MCF 10A (cell line): ENCODE data around the gene SEMA3G. TPM values are rescaled to one million over a fixed set of nuclear protein-coding genes. Genes with fewer than 3 reads are reported as not detected.

Experiments
- BruUV-seq: library from RNA; stranded (reverse); fragments of 400-500 nt; replicated peaks from 2 replicates; lab custom pipeline; 2021; lab: Mats Ljungman, UMichigan
- CTCF ChIA-PET: fragments of 300-600 bp; sonication (Branson Sonifier 250); formaldehyde crosslinking; extraction: SDS; loops from one replicate; lab custom pipeline; 2021; ENCODE audit warnings: antibody characterized with exemption, inconsistent platforms; lab: Yijun Ruan, JAX
- POLR2A ChIA-PET: fragments of 300-600, 350-650 bp; sonication (Branson Sonifier 250); formaldehyde crosslinking; extraction: SDS; loops from one replicate; lab custom pipeline; 2020; ENCODE audit warnings: antibody characterized with exemption, inconsistent platforms; lab: Yijun Ruan, JAX
- DNase-seq: peaks from one replicate; pipeline ENCODE4 v3.0.0-alpha.2; 2018; ENCODE audit not compliant: unreplicated experiment
- H3K27ac Mint-ChIP-seq: one replicate; pipeline ENCODE4 v1.8.0; 2022; ENCODE audit warnings: mild to moderate bottlenecking, low read depth, mixed read lengths; ENCODE audit not compliant: unreplicated experiment
- H3K27me3 Mint-ChIP-seq: one replicate; pipeline ENCODE4 v1.8.0; 2022; ENCODE audit warnings: mixed read lengths; ENCODE audit not compliant: insufficient read depth, unreplicated experiment
- H3K36me3 Mint-ChIP-seq: one replicate; pipeline ENCODE4 v1.8.0; 2022; ENCODE audit warnings: mild to moderate bottlenecking, moderate library complexity, mixed read lengths; ENCODE audit not compliant: insufficient read depth, unreplicated experiment
- H3K4me1 Mint-ChIP-seq: one replicate; pipeline ENCODE4 v1.8.0; 2022; ENCODE audit warnings: mixed read lengths; ENCODE audit not compliant: insufficient read depth, unreplicated experiment
- H3K4me3 Mint-ChIP-seq: one replicate; pipeline ENCODE4 v1.8.0; 2022; ENCODE audit warnings: mild to moderate bottlenecking, moderate library complexity, mixed read lengths; ENCODE audit not compliant: unreplicated experiment
- H3K9me3 Mint-ChIP-seq: one replicate; pipeline ENCODE4 v1.8.0; 2022; ENCODE audit warnings: mixed read lengths; ENCODE audit not compliant: unreplicated experiment
- intact Hi-C: fragments of 100-400 bp; cut with micrococcal nuclease; formaldehyde crosslinking; loops from 2 replicates; pipeline ENCODE4 v1.14.1; 2022
- total RNA-seq: library from RNA; stranded (reverse); gene quantifications from 2 replicates; pipeline ENCODE4 v1.2.3, GENCODE V29; 2022
- TF ChIP-seq, protein P1 (sequence below): fragments of 200-600 bp; IDR thresholded peaks from one replicate; pipeline ENCODE4 v1.8.0; 2022; ENCODE audit warnings: antibody characterized with exemption, mild to moderate bottlenecking; ENCODE audit not compliant: unreplicated experiment

The SEMA3G gene
- total RNA-seq, 1 experiment from 2014 or later: 0.12 TPM

- TF ChIP-seq, protein P1, sequence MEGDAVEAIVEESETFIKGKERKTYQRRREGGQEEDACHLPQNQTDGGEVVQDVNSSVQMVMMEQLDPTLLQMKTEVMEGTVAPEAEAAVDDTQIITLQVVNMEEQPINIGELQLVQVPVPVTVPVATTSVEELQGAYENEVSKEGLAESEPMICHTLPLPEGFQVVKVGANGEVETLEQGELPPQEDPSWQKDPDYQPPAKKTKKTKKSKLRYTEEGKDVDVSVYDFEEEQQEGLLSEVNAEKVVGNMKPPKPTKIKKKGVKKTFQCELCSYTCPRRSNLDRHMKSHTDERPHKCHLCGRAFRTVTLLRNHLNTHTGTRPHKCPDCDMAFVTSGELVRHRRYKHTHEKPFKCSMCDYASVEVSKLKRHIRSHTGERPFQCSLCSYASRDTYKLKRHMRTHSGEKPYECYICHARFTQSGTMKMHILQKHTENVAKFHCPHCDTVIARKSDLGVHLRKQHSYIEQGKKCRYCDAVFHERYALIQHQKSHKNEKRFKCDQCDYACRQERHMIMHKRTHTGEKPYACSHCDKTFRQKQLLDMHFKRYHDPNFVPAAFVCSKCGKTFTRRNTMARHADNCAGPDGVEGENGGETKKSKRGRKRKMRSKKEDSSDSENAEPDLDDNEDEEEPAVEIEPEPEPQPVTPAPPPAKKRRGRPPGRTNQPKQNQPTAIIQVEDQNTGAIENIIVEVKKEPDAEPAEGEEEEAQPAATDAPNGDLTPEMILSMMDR: no peak
- no peaks in the 10 kb centered on the region for H3K4me1 Mint-ChIP-seq
- no TSS peak for BruUV-seq
- H3K27me3 Mint-ChIP-seq: no peaks in the 10 kb centered on the region
- intact Hi-C loops: no loop called here
- ChIA-PET POLR2A (interaction anchor here (0.9 kb wide), 1 partner anchor 176 kb away, joined by 3 read pairs; no protein-coding TSS in a partner anchor), CTCF (no interaction called here)
- DNase-seq: no peak
- no peak overlapping the region for H3K27ac Mint-ChIP-seq
- H3K36me3 Mint-ChIP-seq: no peaks in the 10 kb centered on the region
- no peak overlapping the region for H3K4me3 Mint-ChIP-seq
- no peaks in the 10 kb centered on the region for H3K9me3 Mint-ChIP-seq
Observed at GRCh38 chr3:52392216-52392930, 52.5 kb downstream of the SEMA3G start.

DNA sequence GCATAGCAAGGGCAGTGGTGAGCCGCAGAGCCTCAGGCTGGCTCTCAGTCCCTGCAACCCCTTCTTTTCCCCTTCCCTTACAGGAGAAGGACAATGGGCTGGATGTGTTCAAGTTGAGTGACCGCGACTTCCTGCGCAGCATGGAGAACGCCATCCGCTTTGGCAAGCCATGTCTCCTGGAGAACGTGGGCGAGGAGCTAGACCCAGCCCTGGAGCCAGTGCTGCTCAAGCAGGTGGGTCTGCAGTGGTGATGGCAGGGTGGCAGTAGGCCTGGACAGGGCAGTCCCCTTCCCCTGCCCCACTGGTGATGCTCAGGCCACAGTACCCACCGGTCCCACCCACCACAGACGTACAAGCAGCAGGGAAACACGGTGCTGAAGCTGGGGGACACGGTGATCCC is 53.8 kb downstream of the SEMA3G start:
- POLR2A ChIA-PET: no interaction called here
- BruUV-seq: no TSS peak
- CTCF ChIA-PET: no interaction called here
- Mint-ChIP-seq H3K27ac (peak overlapping the region; percentile 65), H3K4me1 (no peaks in the 10 kb centered on the region), H3K9me3 (no peaks in the 10 kb centered on the region), H3K36me3 (no peaks in the 10 kb centered on the region), H3K27me3 (no peaks in the 10 kb centered on the region), H3K4me3 (no peak overlapping the region)
- intact Hi-C loops: no loop called here
- TF ChIP-seq, protein P1: no peak
- DNase-seq: no peak

- peak; percentile 11 for DNase-seq
- H3K36me3 Mint-ChIP-seq: peaks cover under 1% of the 10 kb centered on the region
- H3K4me3 Mint-ChIP-seq: no peak overlapping the region
- H3K27ac Mint-ChIP-seq: no peak overlapping the region
- POLR2A ChIA-PET: interaction anchor here (0.7 to 1.3 kb wide), 2 partner anchors 9 to 17 kb away, joined by 3 to 5 read pairs; no protein-coding TSS in a partner anchor
- TF ChIP-seq, protein P1: no peak
- H3K27me3 Mint-ChIP-seq: no peaks in the 10 kb centered on the region
- no peaks in the 10 kb centered on the region for H3K4me1 Mint-ChIP-seq
- CTCF ChIA-PET: interaction anchor here (0.8 to 1.2 kb wide), 3 partner anchors 13 to 168 kb away, joined by 3 to 4 read pairs (median 3); no protein-coding TSS in a partner anchor
- no TSS peak for BruUV-seq
- H3K9me3 Mint-ChIP-seq: no peaks in the 10 kb centered on the region
- intact Hi-C loops: no loop called here
Observed at GRCh38 chr3:52388933-52389332, 56.0 kb downstream of the SEMA3G start.

- ChIA-PET POLR2A (interaction anchor here (1.3 kb wide), 1 partner anchor 17 kb away, joined by 5 read pairs; no protein-coding TSS in a partner anchor), CTCF (interaction anchor here (0.5 to 1.2 kb wide), 5 partner anchors 12 to 168 kb away, joined by 3 to 5 read pairs (median 3); no protein-coding TSS in a partner anchor)
- BruUV-seq: no TSS peak
- TF ChIP-seq, protein P1: no peak
- no peak overlapping the region for H3K27ac Mint-ChIP-seq
- no peak overlapping the region for H3K4me3 Mint-ChIP-seq
- intact Hi-C loops: no loop called here
- H3K4me1 Mint-ChIP-seq: no peaks in the 10 kb centered on the region
- no peaks in the 10 kb centered on the region for H3K27me3 Mint-ChIP-seq
- no peaks in the 10 kb centered on the region for H3K9me3 Mint-ChIP-seq
- peaks cover 6% of the 10 kb centered on the region for H3K36me3 Mint-ChIP-seq
- no peak for DNase-seq
Observed at GRCh38 chr3:52388348-52388821, 56.5 kb downstream of the SEMA3G start.
